Suprapubic skin (tissue), 4 donors: Measurements from ENCODE around the gene APOO. TPM values are rescaled to one million over a fixed set of nuclear protein-coding genes. Genes with fewer than 3 reads are reported as not detected.

ENCODE experiments used
- DNase-seq, 2 donors: peaks; one replicate each; pipeline ENCODE4 v3.0.0-alpha.2; 2019; ENCODE audit warnings: low spot score in 2 of 2
- H3K27ac ChIP-seq: fragments of 200-600 bp; sonication (generic); one replicate; pipeline ENCODE4 v1.5.1; 2019
- H3K27me3 ChIP-seq: fragments of 200-600 bp; sonication (generic); one replicate; pipeline ENCODE4 v1.5.1; 2019
- H3K36me3 ChIP-seq: fragments of 200-600 bp; sonication (generic); one replicate; pipeline ENCODE4 v1.5.1; 2019
- H3K4me1 ChIP-seq: fragments of 200-600 bp; sonication (generic); one replicate; pipeline ENCODE4 v1.5.1; 2019
- H3K4me3 ChIP-seq: fragments of 200-600 bp; sonication (generic); one replicate; pipeline ENCODE4 v1.5.1; 2019; ENCODE audit warnings: mild to moderate bottlenecking
- H3K9me3 ChIP-seq: fragments of 200-600 bp; sonication (generic); one replicate; pipeline ENCODE4 v1.5.1; 2019
- EP300 ChIP-seq: sonication (generic); formaldehyde crosslinking; IDR thresholded peaks from one replicate; pipeline ENCODE4 v1.6.1; 2017; ENCODE audit warnings: antibody characterized with exemption
- POLR2A ChIP-seq, 2 donors: fragments of 450-650 bp; IDR thresholded peaks; one replicate each; pipeline ENCODE4 v1.6.1; 2017; ENCODE audit warnings: antibody characterized with exemption in 2 of 2, mild to moderate bottlenecking in 2 of 2, moderate library complexity in 2 of 2
- POLR2AphosphoS5 ChIP-seq, 3 donors: sonication (generic); formaldehyde crosslinking; IDR thresholded peaks; one replicate each; pipeline ENCODE4 v1.6.1; 2017; ENCODE audit warnings: antibody characterized with exemption in 3 of 3
- WGBS: methylation state at CpG from one replicate; pipeline ENCODE4 v1.1.5; 2018; 5-methylcytosine and 5-hydroxymethylcytosine counted together
- total RNA-seq, 4 donors: library from RNA; depleted of rRNA; stranded (reverse); fragments of >200 nt; gene quantifications; one replicate each; pipeline ENCODE4 v1.1.0, GENCODE V29; 2016
- TF ChIP-seq, protein P1 (sequence below), 2 donors: fragments of 200-600 bp in 1 of 2; fragments of 450-650 bp in 1 of 2; sonication (generic) in 1 of 2; IDR thresholded peaks; one replicate each; pipeline ENCODE4 v1.5.1; 2016 to 2019; ENCODE audit warnings: antibody characterized with exemption in 2 of 2, mild to moderate bottlenecking in 1 of 2, moderate library complexity in 1 of 2

The APOO gene
- total RNA-seq, 4 donors from 2014 or later: 6.2 to 14.1 (median 9.7) TPM

GRCh38 chrX:23855569-23855968 lies 52.2 kb downstream of the APOO start:
- TF ChIP-seq, protein P1, sequence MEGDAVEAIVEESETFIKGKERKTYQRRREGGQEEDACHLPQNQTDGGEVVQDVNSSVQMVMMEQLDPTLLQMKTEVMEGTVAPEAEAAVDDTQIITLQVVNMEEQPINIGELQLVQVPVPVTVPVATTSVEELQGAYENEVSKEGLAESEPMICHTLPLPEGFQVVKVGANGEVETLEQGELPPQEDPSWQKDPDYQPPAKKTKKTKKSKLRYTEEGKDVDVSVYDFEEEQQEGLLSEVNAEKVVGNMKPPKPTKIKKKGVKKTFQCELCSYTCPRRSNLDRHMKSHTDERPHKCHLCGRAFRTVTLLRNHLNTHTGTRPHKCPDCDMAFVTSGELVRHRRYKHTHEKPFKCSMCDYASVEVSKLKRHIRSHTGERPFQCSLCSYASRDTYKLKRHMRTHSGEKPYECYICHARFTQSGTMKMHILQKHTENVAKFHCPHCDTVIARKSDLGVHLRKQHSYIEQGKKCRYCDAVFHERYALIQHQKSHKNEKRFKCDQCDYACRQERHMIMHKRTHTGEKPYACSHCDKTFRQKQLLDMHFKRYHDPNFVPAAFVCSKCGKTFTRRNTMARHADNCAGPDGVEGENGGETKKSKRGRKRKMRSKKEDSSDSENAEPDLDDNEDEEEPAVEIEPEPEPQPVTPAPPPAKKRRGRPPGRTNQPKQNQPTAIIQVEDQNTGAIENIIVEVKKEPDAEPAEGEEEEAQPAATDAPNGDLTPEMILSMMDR (IDR thresholded peaks at IDR 0.05): no peak
- TF ChIP-seq POLR2AphosphoS5 (IDR thresholded peaks at IDR 0.05) (no peak), POLR2A (IDR thresholded peaks at IDR 0.05) (no peak), EP300 (no peak)
- no peaks in the 10 kb centered on the region for H3K4me1 ChIP-seq
- WGBS: 83% methylated on average over 4 of the region's 4 CpGs

DNA sequence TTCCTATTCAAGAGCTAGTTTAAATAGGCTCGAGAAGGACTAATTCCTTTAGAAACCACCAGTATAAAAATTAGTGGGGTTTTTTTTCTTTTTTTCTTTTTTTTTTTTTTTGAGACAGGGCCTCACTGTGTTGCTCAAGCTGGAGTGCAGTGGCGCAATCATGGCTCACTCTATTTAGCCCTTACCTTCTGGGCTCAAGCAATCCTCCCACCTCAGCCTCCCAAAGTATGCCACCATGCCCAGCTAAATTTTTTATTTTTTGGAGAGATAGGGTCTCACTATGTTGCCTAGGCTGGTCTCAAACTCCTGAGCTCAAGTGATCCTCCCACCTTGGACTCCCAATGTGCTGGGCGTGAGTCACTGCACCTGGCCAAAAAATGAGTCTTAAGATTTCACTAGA lies 52.8 kb downstream of the APOO start:
- no peaks in the 10 kb centered on the region for H3K36me3 ChIP-seq
- H3K27ac ChIP-seq: no peak overlapping the region
- no peaks in the 10 kb centered on the region for H3K4me1 ChIP-seq
- H3K9me3 ChIP-seq: no peaks in the 10 kb centered on the region
- no peak for TF ChIP-seq POLR2AphosphoS5 (IDR thresholded peaks at IDR 0.05)
- no peak for TF ChIP-seq POLR2A (IDR thresholded peaks at IDR 0.05)
- TF ChIP-seq EP300: no peak
- TF ChIP-seq, protein P1 (IDR thresholded peaks at IDR 0.05): no peak
- H3K4me3 ChIP-seq: no peak overlapping the region
- 86% methylated on average over 3 of the region's 3 CpGs for WGBS
- H3K27me3 ChIP-seq: no peaks in the 10 kb centered on the region
- no peak for DNase-seq

More at GRCh38 chrX:23855569-23855968, 52.2 kb downstream of the APOO start:
- DNase-seq: no peak
- Histone ChIP-seq H3K4me3 (no peak overlapping the region), H3K27me3 (no peaks in the 10 kb centered on the region), H3K36me3 (no peaks in the 10 kb centered on the region), H3K27ac (no peak overlapping the region), H3K9me3 (no peaks in the 10 kb centered on the region)

GRCh38 chrX:23854122-23854521 lies 53.6 kb downstream of the APOO start:
- Histone ChIP-seq H3K9me3 (no peaks in the 10 kb centered on the region), H3K36me3 (no peaks in the 10 kb centered on the region), H3K27me3 (no peaks in the 10 kb centered on the region), H3K4me3 (no peak overlapping the region), H3K27ac (no peak overlapping the region), H3K4me1 (no peaks in the 10 kb centered on the region)
- no peak for DNase-seq
- TF ChIP-seq POLR2A (IDR thresholded peaks at IDR 0.05): no peak
- TF ChIP-seq, protein P1 (IDR thresholded peaks at IDR 0.05): no peak
- no peak for TF ChIP-seq POLR2AphosphoS5 (IDR thresholded peaks at IDR 0.05)
- TF ChIP-seq EP300: no peak
- WGBS: 81% methylated on average over 4 of the region's 4 CpGs

DNA sequence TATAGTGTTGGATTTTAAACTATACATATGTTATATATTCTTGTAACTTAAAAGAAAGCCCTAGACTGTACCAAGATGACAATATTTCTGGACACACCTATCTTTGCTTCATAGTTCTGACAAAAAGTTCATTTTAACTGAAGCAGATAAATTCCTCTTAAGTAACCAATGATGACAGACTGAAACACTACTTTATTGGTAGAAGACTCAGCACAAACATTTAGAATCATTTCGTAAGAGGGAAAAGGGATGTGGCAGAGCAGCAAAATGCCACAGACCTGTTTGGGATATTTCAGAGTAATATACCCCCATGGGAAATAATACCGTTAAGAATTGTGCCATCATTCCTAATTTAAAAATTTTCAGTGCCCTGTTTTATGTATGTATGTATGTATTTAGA lies 56.2 kb downstream of the APOO start:
- no peak overlapping the region for H3K4me3 ChIP-seq
- H3K36me3 ChIP-seq: no peaks in the 10 kb centered on the region
- 91% methylated on average over 2 of the region's 2 CpGs for WGBS
- no peak for DNase-seq
- no peaks in the 10 kb centered on the region for H3K4me1 ChIP-seq
- H3K27ac ChIP-seq: no peak overlapping the region
- TF ChIP-seq POLR2A (IDR thresholded peaks at IDR 0.05) (no peak), POLR2AphosphoS5 (IDR thresholded peaks at IDR 0.05) (no peak), EP300 (no peak)
- TF ChIP-seq, protein P1 (IDR thresholded peaks at IDR 0.05): no peak
- H3K9me3 ChIP-seq: no peaks in the 10 kb centered on the region
- no peaks in the 10 kb centered on the region for H3K27me3 ChIP-seq

- H3K27ac ChIP-seq: no peak overlapping the region
Observed at GRCh38 chrX:23849241-23849640, 58.5 kb downstream of the APOO start.

More at GRCh38 chrX:23849241-23849640, 58.5 kb downstream of the APOO start:
- Histone ChIP-seq H3K9me3 (no peaks in the 10 kb centered on the region), H3K4me1 (peaks cover 9% of the 10 kb centered on the region), H3K27me3 (no peaks in the 10 kb centered on the region), H3K4me3 (no peak overlapping the region), H3K36me3 (no peaks in the 10 kb centered on the region)
- WGBS: 89% methylated on average over 5 of the region's 5 CpGs
- DNase-seq: no peak
- TF ChIP-seq POLR2AphosphoS5 (IDR thresholded peaks at IDR 0.05): no peak
- TF ChIP-seq POLR2A (IDR thresholded peaks at IDR 0.05): no peak
- TF ChIP-seq, protein P1 (IDR thresholded peaks at IDR 0.05): no peak
- TF ChIP-seq EP300: no peak
